Upper lobe of left lung (tissue), 6 donors: Measurements from ENCODE around the gene KIRREL3. TPM values are rescaled to one million over a fixed set of nuclear protein-coding genes. Genes with fewer than 3 reads are reported as not detected.
A peak's percentile ranks its signal among the peaks of the same experiment; 100 is the strongest.

Experiments used
- ATAC-seq, 2 donors: fragments of 200-7000 bp; cut with Tn5 transposase; one replicate each; pipeline ENCODE4 v1.9.1; 2022; ENCODE audit warnings: mild to moderate bottlenecking in 2 of 2, moderate library complexity in 2 of 2; ENCODE audit not compliant: low FRiP score in 2 of 2
- DNase-seq, 2 donors: peaks; one replicate each; pipeline ENCODE4 v3.0.0-alpha.2; 2019 to 2020
- H3K27ac ChIP-seq, 4 donors: fragments of 200-600 bp; sonication (generic); one replicate each; pipeline ENCODE4 v1.5.1; 2016 to 2019
- H3K27me3 ChIP-seq, 4 donors: fragments of 200-600 bp; sonication (generic); one replicate each; pipeline ENCODE4 v1.5.1; 2017 to 2019
- H3K36me3 ChIP-seq, 4 donors: fragments of 200-600 bp; sonication (generic); one replicate each; pipeline ENCODE4 v1.5.1; 2016 to 2019
- H3K4me1 ChIP-seq, 4 donors: fragments of 200-600 bp; sonication (generic); one replicate each; pipeline ENCODE4 v1.5.1; 2018 to 2019
- H3K4me3 ChIP-seq, 4 donors: fragments of 200-600 bp; sonication (generic); one replicate each; pipeline ENCODE4 v1.5.1; 2017 to 2019; ENCODE audit warnings: mild to moderate bottlenecking in 2 of 4, moderate library complexity in 1 of 4
- H3K9me3 ChIP-seq, 4 donors: fragments of 200-600 bp; sonication (generic); one replicate each; pipeline ENCODE4 v1.5.1; 2018 to 2019
- EP300 ChIP-seq, 4 donors: sonication (generic); formaldehyde crosslinking; IDR thresholded peaks; one replicate each; pipeline ENCODE4 v1.5.1; 2017; ENCODE audit warnings: antibody characterized with exemption in 4 of 4, control low read depth in 2 of 4
- POLR2A ChIP-seq, 4 donors: fragments of 450-650 bp; IDR thresholded peaks; one replicate each; pipeline ENCODE4 v1.5.1; 2016 to 2017; ENCODE audit warnings: antibody characterized with exemption in 4 of 4, mild to moderate bottlenecking in 2 of 4
- POLR2AphosphoS5 ChIP-seq, 2 donors: sonication (generic); formaldehyde crosslinking; IDR thresholded peaks; one replicate each; pipeline ENCODE4 v1.5.1; 2017; ENCODE audit warnings: antibody characterized with exemption in 2 of 2
- WGBS, 2 donors: methylation state at CpG; one replicate each; pipeline ENCODE4 v1.1.5; 2017 to 2018; 5-methylcytosine and 5-hydroxymethylcytosine counted together
- total RNA-seq, 6 donors: library from RNA; depleted of rRNA in 4 of 6; stranded (reverse); fragments of >200 nt in 4 of 6; gene quantifications; one replicate each; pipeline versions ENCODE4 v1.1.0 to v1.2.1, GENCODE V29; 2016 to 2021
- TF ChIP-seq, protein P1 (sequence below), 6 experiments: fragments of 450-650 bp in 4 of 6; fragments of 200-600 bp in 2 of 6; sonication (generic) in 2 of 6; IDR thresholded peaks; one replicate each; pipeline ENCODE4 v1.5.1; 2016 to 2019; ENCODE audit warnings: antibody characterized with exemption in 6 of 6
- donor health status: DM: no; HTN: no; CAD: no; lungs with moderate emphysema.
- donor health status: DM: no; HTN: yes; CAD: no; lungs with severe emphysema.

KIRREL3 gene
- total RNA-seq, 6 donors from 2014 or later = 0.22 to 0.24 TPM; not detected in 4

DNA sequence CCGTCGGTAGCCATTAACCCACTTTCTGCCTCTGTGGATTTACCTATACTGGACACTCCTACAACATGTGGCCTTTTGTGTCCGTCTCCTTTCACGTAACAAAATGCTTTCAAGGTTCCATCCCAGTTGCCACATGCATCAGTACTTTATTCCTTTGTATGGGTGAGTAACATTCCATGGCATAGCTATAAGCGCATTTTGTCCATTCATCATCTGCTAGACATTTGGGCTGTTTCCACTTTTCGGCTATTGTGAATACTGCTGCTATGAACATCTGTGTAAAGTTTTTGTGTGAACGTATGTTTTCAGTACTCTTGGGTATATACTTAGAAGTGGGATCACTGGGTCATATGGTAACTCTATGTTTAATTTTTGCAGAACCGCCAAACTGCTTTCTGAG, 387.9 kb downstream of the KIRREL3 start:
- H3K27me3 ChIP-seq = no peaks in the 10 kb centered on the region
- no peaks in the 10 kb centered on the region for H3K36me3 ChIP-seq
- DNase-seq (no peak), ATAC-seq (no peak)
- TF ChIP-seq POLR2AphosphoS5 (IDR thresholded peaks at IDR 0.05) = no peak
- no peak for TF ChIP-seq POLR2A (IDR thresholded peaks at IDR 0.05)
- TF ChIP-seq, protein P1, sequence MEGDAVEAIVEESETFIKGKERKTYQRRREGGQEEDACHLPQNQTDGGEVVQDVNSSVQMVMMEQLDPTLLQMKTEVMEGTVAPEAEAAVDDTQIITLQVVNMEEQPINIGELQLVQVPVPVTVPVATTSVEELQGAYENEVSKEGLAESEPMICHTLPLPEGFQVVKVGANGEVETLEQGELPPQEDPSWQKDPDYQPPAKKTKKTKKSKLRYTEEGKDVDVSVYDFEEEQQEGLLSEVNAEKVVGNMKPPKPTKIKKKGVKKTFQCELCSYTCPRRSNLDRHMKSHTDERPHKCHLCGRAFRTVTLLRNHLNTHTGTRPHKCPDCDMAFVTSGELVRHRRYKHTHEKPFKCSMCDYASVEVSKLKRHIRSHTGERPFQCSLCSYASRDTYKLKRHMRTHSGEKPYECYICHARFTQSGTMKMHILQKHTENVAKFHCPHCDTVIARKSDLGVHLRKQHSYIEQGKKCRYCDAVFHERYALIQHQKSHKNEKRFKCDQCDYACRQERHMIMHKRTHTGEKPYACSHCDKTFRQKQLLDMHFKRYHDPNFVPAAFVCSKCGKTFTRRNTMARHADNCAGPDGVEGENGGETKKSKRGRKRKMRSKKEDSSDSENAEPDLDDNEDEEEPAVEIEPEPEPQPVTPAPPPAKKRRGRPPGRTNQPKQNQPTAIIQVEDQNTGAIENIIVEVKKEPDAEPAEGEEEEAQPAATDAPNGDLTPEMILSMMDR (IDR thresholded peaks at IDR 0.05) = no peak
- no peak for TF ChIP-seq EP300 (IDR thresholded peaks at IDR 0.05)
- 90 to 92% methylated on average over 8 of the region's 8 CpGs for WGBS, 2 donors
- no peak overlapping the region for H3K27ac ChIP-seq
- no peak overlapping the region for H3K4me3 ChIP-seq
- no peaks in the 10 kb centered on the region for H3K4me1 ChIP-seq
- no peaks in the 10 kb centered on the region for H3K9me3 ChIP-seq

DNA sequence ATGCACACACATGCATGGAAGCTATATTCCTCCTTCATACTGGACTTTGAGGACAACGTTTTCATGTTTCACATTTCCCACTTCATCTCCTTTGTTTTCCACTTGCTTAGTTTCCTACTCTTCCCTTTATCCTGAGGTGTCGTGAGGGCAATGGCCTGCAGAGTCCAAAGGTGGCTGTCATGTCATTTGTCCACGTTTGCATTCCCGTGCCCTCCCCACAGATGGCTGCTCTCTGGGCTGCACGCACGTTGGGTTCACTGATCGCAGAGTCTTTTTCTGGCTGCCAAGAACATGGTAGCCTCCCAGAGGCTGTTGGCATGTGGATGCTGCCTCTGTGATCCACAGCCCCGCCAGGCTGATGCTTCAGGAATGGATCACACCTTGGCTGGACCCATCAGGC, 389.1 kb downstream of the KIRREL3 start:
- Histone ChIP-seq H3K4me1 (no peaks in the 10 kb centered on the region), H3K9me3 (no peaks in the 10 kb centered on the region), H3K27me3 (no peaks in the 10 kb centered on the region), H3K36me3 (no peaks in the 10 kb centered on the region), H3K27ac (no peak overlapping the region), H3K4me3 (no peak overlapping the region)
- ATAC-seq (no peak), DNase-seq (no peak)
- WGBS, 2 donors = 86 to 87% methylated on average over 8 of the region's 8 CpGs
- no peak for TF ChIP-seq POLR2A (IDR thresholded peaks at IDR 0.05)
- TF ChIP-seq, protein P1 (IDR thresholded peaks at IDR 0.05) = no peak
- no peak for TF ChIP-seq EP300 (IDR thresholded peaks at IDR 0.05)
- TF ChIP-seq POLR2AphosphoS5 (IDR thresholded peaks at IDR 0.05) = no peak

DNA sequence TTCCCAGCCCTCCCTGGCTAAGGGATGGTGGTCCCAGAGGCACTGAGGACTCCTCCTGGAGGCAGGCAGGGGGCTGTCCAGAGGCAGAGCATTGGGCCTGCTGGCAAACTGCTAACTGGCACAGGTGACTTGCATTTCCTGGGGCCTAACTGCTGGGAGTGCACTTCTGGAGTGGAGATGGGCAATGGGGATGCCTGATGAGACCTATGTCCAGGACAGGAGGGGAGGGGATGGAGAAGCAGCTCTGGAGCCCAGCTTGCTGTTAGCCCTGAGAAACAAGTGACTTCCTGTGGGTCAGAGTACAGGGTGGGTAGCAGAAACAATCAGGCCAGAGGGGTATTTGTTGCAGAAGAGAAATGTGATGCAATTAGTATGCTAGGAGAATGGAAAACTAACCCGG, 391.9 kb downstream of the KIRREL3 start:
- Histone ChIP-seq H3K27ac (no peak overlapping the region), H3K9me3 (no peaks in the 10 kb centered on the region), H3K4me3 (no peak overlapping the region), H3K36me3 (no peaks in the 10 kb centered on the region), H3K4me1 (no peaks in the 10 kb centered on the region), H3K27me3 (no peaks in the 10 kb centered on the region)
- 70 to 84% methylated on average over 1 of the region's 1 CpG for WGBS, 2 donors
- ATAC-seq (no peak), DNase-seq (no peak)
- TF ChIP-seq, protein P1 (IDR thresholded peaks at IDR 0.05) = no peak
- TF ChIP-seq EP300 (IDR thresholded peaks at IDR 0.05) = no peak
- no peak for TF ChIP-seq POLR2A (IDR thresholded peaks at IDR 0.05)
- no peak for TF ChIP-seq POLR2AphosphoS5 (IDR thresholded peaks at IDR 0.05)

DNA sequence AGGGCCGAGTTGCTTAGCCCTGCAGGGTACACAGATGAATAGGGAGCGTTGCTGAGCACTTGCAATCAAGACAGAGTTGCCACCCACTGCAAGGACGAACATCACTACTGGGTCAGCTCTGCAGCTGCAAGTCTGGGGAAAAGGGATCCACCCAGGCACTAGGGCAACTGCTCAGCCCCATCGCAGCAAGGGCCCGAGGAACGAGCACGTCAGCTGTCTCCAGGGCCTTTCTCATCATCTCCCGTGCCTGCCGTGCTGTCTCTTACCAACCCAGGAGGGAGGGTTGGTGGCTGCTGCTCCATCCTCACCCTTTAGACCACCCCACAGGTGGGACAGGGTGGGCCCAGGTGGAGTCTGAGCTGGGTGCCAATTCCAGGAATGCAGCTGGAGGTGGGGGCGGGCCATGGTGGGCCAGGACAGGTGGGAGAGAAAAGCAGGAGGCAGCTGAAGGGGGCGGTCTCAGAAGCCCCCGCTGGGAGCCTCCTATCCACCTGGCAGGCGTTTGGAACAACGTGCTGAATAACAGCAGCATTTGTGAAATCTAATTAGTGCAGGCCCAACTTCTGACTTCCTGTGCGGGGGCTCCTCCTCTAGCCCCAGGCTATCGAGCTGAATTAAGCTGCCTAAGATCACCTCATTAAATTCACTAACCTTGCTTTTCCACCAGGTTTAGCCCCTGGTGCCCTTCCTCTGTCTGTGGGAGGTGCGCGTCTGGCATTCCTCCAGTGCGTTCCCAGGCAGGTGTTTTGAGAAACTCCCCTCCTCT, 392.6 kb downstream of the KIRREL3 start:
- WGBS, 2 donors = 71 to 89% methylated on average over 11 to 19 of the region's 19 CpGs
- no peaks in the 10 kb centered on the region for H3K27me3 ChIP-seq
- DNase-seq (peak in 1 of 2 donors; percentile 44), ATAC-seq (peak in 1 of 2 donors; percentile 26)
- H3K9me3 ChIP-seq = no peaks in the 10 kb centered on the region
- H3K36me3 ChIP-seq = no peaks in the 10 kb centered on the region
- H3K4me1 ChIP-seq = no peaks in the 10 kb centered on the region
- TF ChIP-seq EP300 (IDR thresholded peaks at IDR 0.05) (no peak), POLR2AphosphoS5 (IDR thresholded peaks at IDR 0.05) (no peak), POLR2A (IDR thresholded peaks at IDR 0.05) (no peak)
- TF ChIP-seq, protein P1 (IDR thresholded peaks at IDR 0.05) = no peak
- H3K27ac ChIP-seq = no peak overlapping the region
- H3K4me3 ChIP-seq = no peak overlapping the region

DNA sequence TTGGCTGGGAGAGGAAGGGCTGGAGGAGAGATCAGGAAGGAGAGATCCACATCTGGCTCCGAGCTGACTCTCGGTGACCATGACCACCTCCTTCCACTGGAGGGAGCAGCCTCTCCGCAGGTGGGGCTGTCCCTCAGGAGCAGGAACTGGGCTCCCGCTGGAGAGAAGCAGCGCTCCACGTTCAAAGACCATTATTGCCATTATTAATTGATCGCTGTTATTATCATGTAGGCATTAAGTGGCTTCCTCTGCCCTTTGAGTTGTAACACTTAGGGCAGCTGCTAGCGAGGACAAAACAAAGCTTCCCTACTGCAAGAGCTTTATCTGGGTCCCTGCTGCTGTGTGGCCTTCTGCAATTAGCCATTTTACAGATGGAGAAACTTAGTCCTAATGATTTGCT, 393.2 kb downstream of the KIRREL3 start:
- Histone ChIP-seq H3K4me3 (no peak overlapping the region), H3K27ac (no peak overlapping the region), H3K4me1 (no peaks in the 10 kb centered on the region), H3K9me3 (no peaks in the 10 kb centered on the region), H3K36me3 (no peaks in the 10 kb centered on the region), H3K27me3 (no peaks in the 10 kb centered on the region)
- no peak for DNase-seq
- no peak for TF ChIP-seq POLR2A (IDR thresholded peaks at IDR 0.05)
- TF ChIP-seq, protein P1 (IDR thresholded peaks at IDR 0.05) = peak in 5 of 6 experiments; percentile 18 to 59 (median 32)
- WGBS, 2 donors = 18% methylated on average over 8 of the region's 8 CpGs; no CpG with 5 or more reads in 1 of the 2 donors
- ATAC-seq = peak in 1 of 2 donors; percentile 86
